Naive thymus-derived CD4-positive, alpha-beta T cell (primary cell): ENCODE data around the gene ACSF3. TPM values are rescaled to one million over a fixed set of nuclear protein-coding genes. Genes with fewer than 3 reads are reported as not detected.

Experiments
- ATAC-seq: fragments of 150-1000 bp; cut with Tn5 transposase; 2 replicates; pipeline ENCODE4 v1.10.0; 2021; ENCODE audit warnings: mild to moderate bottlenecking, moderate library complexity
- CTCF ChIA-PET: fragments of 350-600 bp; sonication (Branson Sonifier 250); formaldehyde crosslinking; loops from one replicate; lab custom pipeline; 2021; ENCODE audit warnings: antibody characterized with exemption; lab: Charles Lee
- POLR2A ChIA-PET: fragments of 350-600 bp; sonication (Branson Sonifier 250); formaldehyde crosslinking; loops from one replicate; lab custom pipeline; 2021; ENCODE audit warnings: antibody characterized with exemption, inconsistent platforms; lab: Charles Lee
- DNase-seq, 9 donors: peaks; one replicate each; pipeline versions ENCODE4 v3.0.0 to v3.0.0-alpha.2; 2020 to 2022; ENCODE audit warnings: mixed read lengths in 1 of 9
- H3K27ac ChIP-seq: one replicate; pipeline ENCODE4 v1.7.0; 2013; ENCODE audit warnings: mild to moderate bottlenecking, low read depth, low read length, moderate library complexity
- H3K27me3 ChIP-seq, 2 donors: one replicate each; pipeline ENCODE4 v1.7.0; 2013; ENCODE audit warnings: low read length in 2 of 2, mild to moderate bottlenecking in 2 of 2, moderate library complexity in 2 of 2; ENCODE audit not compliant: control insufficient read depth in 2 of 2, insufficient read depth in 2 of 2
- H3K36me3 ChIP-seq, 3 experiments: 1 replicate in 2 of 3; 2 replicates in 1 of 3; pipeline ENCODE4 v1.7.0; 2013; ENCODE audit warnings: low read length in 3 of 3, mild to moderate bottlenecking in 3 of 3, moderate library complexity in 1 of 3; ENCODE audit not compliant: insufficient read depth in 3 of 3, control insufficient read depth in 2 of 3
- H3K4me1 ChIP-seq, 2 donors: one replicate each; pipeline ENCODE4 v1.7.0; 2013; ENCODE audit warnings: low read length in 2 of 2, mild to moderate bottlenecking in 2 of 2, moderate library complexity in 1 of 2; ENCODE audit not compliant: control insufficient read depth in 2 of 2, insufficient read depth in 2 of 2
- H3K4me3 ChIP-seq: 2 replicates; pipeline ENCODE4 v1.7.0; 2013; ENCODE audit warnings: mild to moderate bottlenecking, low read length
- H3K9me3 ChIP-seq, 3 experiments: 1 replicate in 2 of 3; 2 replicates in 1 of 3; pipeline ENCODE4 v1.7.0; 2013; ENCODE audit warnings: low read length in 3 of 3; ENCODE audit not compliant: control insufficient read depth in 2 of 3
- H3K27ac Mint-ChIP-seq, 9 donors: one replicate each; pipeline ENCODE4 v1.8.0; 2020 to 2022; ENCODE audit warnings: mixed read lengths in 9 of 9, mild to moderate bottlenecking in 8 of 9, moderate library complexity in 5 of 9, inconsistent platforms in 2 of 9
- H3K27me3 Mint-ChIP-seq, 5 donors: one replicate each; pipeline ENCODE4 v1.8.0; 2021 to 2022; ENCODE audit warnings: mixed read lengths in 5 of 5, mild to moderate bottlenecking in 1 of 5
- H3K36me3 Mint-ChIP-seq, 5 donors: one replicate each; pipeline ENCODE4 v1.8.0; 2020 to 2022; ENCODE audit warnings: mixed read lengths in 5 of 5, mild to moderate bottlenecking in 3 of 5, inconsistent platforms in 1 of 5
- H3K4me1 Mint-ChIP-seq, 7 donors: one replicate each; pipeline ENCODE4 v1.8.0; 2020 to 2022; ENCODE audit warnings: mixed read lengths in 7 of 7, mild to moderate bottlenecking in 3 of 7, inconsistent platforms in 1 of 7
- H3K4me3 Mint-ChIP-seq, 10 donors: one replicate each; pipeline ENCODE4 v1.8.0; 2020 to 2022; ENCODE audit warnings: mild to moderate bottlenecking in 10 of 10, mixed read lengths in 10 of 10, moderate library complexity in 6 of 10, inconsistent platforms in 2 of 10
- H3K9me3 Mint-ChIP-seq, 11 donors: one replicate each; pipeline ENCODE4 v1.8.0; 2020 to 2022; ENCODE audit warnings: mixed read lengths in 11 of 11, mild to moderate bottlenecking in 4 of 11, inconsistent platforms in 1 of 11, moderate library complexity in 1 of 11
- intact Hi-C, 2 donors: fragments of 100-400 bp; cut with micrococcal nuclease; formaldehyde crosslinking; loops; one replicate each; pipeline ENCODE4 v1.15.1; 2023
- polyA plus RNA-seq, 2 donors: library from polyadenylated mRNA; unstranded; fragments of 300-500 nt; fragmentation: Illumina TruSeq; gene quantifications; one replicate each; pipeline ENCODE4 v1.2.3, GENCODE V29; 2021
- total RNA-seq, 6 experiments: library from RNA in 5 of 6; stranded (reverse) in 5 of 6; gene quantifications; 1 replicate in 5 of 6; 2 replicates in 1 of 6; pipeline ENCODE4 v1.2.3 and lab custom pipeline; 2021 to 2026

The ACSF3 gene
- total and polyA plus RNA-seq, 7 experiments from 2014 or later, result 26.2 to 84.1 (median 68.5) TPM

DNA sequence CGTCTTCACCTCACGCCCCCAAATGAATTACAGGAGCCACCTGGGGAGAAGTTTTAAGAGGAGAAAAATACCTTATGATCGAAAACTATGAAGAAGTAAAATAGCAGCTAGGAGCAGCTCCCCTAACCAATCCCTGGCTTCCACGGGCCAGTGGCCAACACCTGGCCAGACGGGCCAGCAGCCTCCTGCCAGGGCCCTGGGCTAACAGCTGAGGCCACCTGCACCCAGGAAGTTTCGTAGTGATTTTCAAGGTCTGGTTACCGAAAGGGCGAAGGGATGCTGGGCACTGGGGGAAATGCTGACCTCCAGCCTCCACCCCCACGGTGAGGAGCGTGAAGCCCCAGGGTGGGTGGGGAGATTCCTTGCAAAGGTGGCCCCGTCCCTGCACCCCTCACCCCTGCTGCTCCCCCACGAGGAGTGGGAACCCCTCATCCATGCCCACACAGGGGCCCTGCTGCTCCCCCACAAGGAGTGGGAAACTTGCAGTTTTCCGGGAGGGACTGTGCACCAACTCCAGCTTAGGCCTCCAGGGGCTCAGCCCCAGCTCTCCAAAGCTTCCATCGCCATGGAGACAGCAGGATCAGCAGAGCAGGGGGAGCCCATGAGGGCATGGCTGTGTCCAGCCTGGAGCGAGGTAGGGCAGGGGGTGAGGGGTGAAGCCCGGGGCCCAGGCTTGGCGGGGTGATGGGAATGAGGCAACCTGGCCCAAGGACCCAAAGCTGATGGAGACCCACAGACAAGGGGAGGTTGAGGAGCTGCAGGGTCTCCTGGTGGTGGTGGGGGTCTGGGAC is 31.9 kb upstream of the ACSF3 start:
- no peaks in the 10 kb centered on the region for H3K9me3 ChIP-seq
- Mint-ChIP-seq H3K4me3 (no peak overlapping the region), H3K36me3 (no peaks in the 10 kb centered on the region), H3K27me3 (no peaks in the 10 kb centered on the region), H3K27ac (no peak overlapping the region), H3K9me3 (no peaks in the 10 kb centered on the region), H3K4me1 (no peaks in the 10 kb centered on the region)
- no peaks in the 10 kb centered on the region for H3K4me1 ChIP-seq
- H3K27me3 ChIP-seq, result no peaks in the 10 kb centered on the region
- intact Hi-C loops, result no loop called here
- ATAC-seq (no peak), DNase-seq (no peak)
- ChIA-PET POLR2A (no interaction called here), CTCF (no interaction called here)
- H3K4me3 ChIP-seq, result no peak overlapping the region
- H3K36me3 ChIP-seq, result no peaks in the 10 kb centered on the region
- no peak overlapping the region for H3K27ac ChIP-seq

GRCh38 chr16:89062389-89063345 is 31.0 kb upstream of the ACSF3 start:
- Mint-ChIP-seq H3K27ac (no peak overlapping the region), H3K36me3 (no peaks in the 10 kb centered on the region), H3K4me3 (no peak overlapping the region), H3K27me3 (no peaks in the 10 kb centered on the region), H3K4me1 (no peaks in the 10 kb centered on the region), H3K9me3 (no peaks in the 10 kb centered on the region)
- intact Hi-C loops, result no loop called here
- Histone ChIP-seq H3K4me1 (no peaks in the 10 kb centered on the region), H3K4me3 (no peak overlapping the region), H3K36me3 (no peaks in the 10 kb centered on the region), H3K27me3 (no peaks in the 10 kb centered on the region), H3K27ac (no peak overlapping the region), H3K9me3 (no peaks in the 10 kb centered on the region)
- POLR2A ChIA-PET, result no interaction called here
- CTCF ChIA-PET, result no interaction called here
- no peak for ATAC-seq
- DNase-seq, result no peak

GRCh38 chr16:89063768-89064320 is 29.8 kb upstream of the ACSF3 start:
- Histone ChIP-seq H3K9me3 (no peaks in the 10 kb centered on the region), H3K4me3 (no peak overlapping the region), H3K27ac (no peak overlapping the region), H3K27me3 (no peaks in the 10 kb centered on the region), H3K4me1 (no peaks in the 10 kb centered on the region), H3K36me3 (no peaks in the 10 kb centered on the region)
- DNase-seq (no peak), ATAC-seq (no peak)
- Mint-ChIP-seq H3K9me3 (no peaks in the 10 kb centered on the region), H3K4me3 (no peak overlapping the region), H3K27ac (no peak overlapping the region), H3K4me1 (no peaks in the 10 kb centered on the region), H3K27me3 (no peaks in the 10 kb centered on the region), H3K36me3 (no peaks in the 10 kb centered on the region)
- POLR2A ChIA-PET, result interaction anchor here (0.7 kb wide), 1 partner anchor 29 kb away, joined by 3 read pairs; no protein-coding TSS in a partner anchor
- intact Hi-C loops, result no loop called here
- CTCF ChIA-PET, result no interaction called here

DNA sequence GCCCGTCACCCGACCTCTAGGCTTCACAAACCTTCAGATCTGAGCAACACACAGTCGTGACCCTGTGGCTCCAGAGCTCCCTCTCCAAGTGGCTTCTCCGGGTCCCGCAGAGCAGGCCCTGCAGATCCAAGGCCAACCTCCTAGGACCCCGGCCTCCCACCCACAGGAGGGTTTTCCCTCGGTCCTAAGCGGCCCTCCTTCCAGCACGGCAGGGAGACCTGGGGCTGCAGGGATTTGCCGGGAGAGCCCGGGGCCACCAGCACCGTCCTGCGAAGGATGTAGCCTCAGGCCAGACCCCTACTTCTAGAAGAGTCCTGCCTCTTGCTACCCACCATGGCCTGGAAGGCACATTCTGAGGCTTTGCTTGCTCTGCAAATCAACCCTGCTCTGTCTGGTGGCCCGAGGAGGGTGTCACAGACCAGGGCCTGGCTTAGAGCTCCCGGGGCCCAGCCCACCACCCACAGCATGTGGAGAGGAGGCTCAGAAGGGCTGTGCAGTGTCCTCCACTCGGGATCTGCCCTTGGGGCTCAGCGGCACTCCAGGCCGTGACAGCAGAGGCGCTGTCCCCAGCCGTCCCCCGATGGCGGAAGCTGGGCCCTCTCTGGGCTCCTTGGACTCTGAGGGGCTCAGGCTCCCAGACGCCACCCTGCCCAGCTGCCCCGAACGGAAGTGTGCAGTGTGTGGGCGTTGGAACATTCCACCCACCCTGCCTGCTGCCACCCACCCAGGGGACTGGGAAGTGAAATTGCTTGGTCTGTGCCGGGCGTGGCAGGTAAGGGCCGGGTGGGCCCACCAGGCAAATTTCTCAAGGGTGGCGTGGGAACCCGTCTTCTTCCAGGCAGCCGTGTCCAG is 28.8 kb upstream of the ACSF3 start:
- no peaks in the 10 kb centered on the region for H3K36me3 Mint-ChIP-seq
- ChIA-PET POLR2A (interaction anchor here (0.7 kb wide), 1 partner anchor 28 kb away, joined by 3 read pairs; no protein-coding TSS in a partner anchor), CTCF (no interaction called here)
- H3K27ac ChIP-seq, result no peak overlapping the region
- H3K27me3 Mint-ChIP-seq, result no peaks in the 10 kb centered on the region
- H3K9me3 ChIP-seq, result no peaks in the 10 kb centered on the region
- no peaks in the 10 kb centered on the region for H3K4me1 Mint-ChIP-seq
- H3K36me3 ChIP-seq, result no peaks in the 10 kb centered on the region
- no peaks in the 10 kb centered on the region for H3K9me3 Mint-ChIP-seq
- H3K27me3 ChIP-seq, result no peaks in the 10 kb centered on the region
- H3K4me3 ChIP-seq, result no peak overlapping the region
- H3K4me1 ChIP-seq, result no peaks in the 10 kb centered on the region
- no peak overlapping the region for H3K4me3 Mint-ChIP-seq
- intact Hi-C loops, result no loop called here
- H3K27ac Mint-ChIP-seq, result no peak overlapping the region
- ATAC-seq (no peak), DNase-seq (no peak)

- no peak overlapping the region for H3K4me3 Mint-ChIP-seq
- no peak for ATAC-seq
Observed at GRCh38 chr16:89065458-89065822, 28.2 kb upstream of the ACSF3 start.

GRCh38 chr16:89066721-89067120 is 26.9 kb upstream of the ACSF3 start:
- ATAC-seq (no peak), DNase-seq (no peak)
- Mint-ChIP-seq H3K4me3 (no peak overlapping the region), H3K36me3 (no peaks in the 10 kb centered on the region), H3K9me3 (no peaks in the 10 kb centered on the region), H3K4me1 (peaks cover 0 to 2% (median 0%) of the 10 kb centered on the region in 7 donors), H3K27me3 (no peaks in the 10 kb centered on the region), H3K27ac (no peak overlapping the region)
- Histone ChIP-seq H3K4me3 (no peak overlapping the region), H3K27me3 (no peaks in the 10 kb centered on the region), H3K9me3 (no peaks in the 10 kb centered on the region), H3K36me3 (no peaks in the 10 kb centered on the region), H3K27ac (no peak overlapping the region), H3K4me1 (no peaks in the 10 kb centered on the region)
- intact Hi-C loops, result no loop called here
- ChIA-PET POLR2A (no interaction called here), CTCF (no interaction called here)

More at GRCh38 chr16:89065458-89065822, 28.2 kb upstream of the ACSF3 start:
- H3K36me3 ChIP-seq, result no peaks in the 10 kb centered on the region
- H3K9me3 ChIP-seq, result no peaks in the 10 kb centered on the region
- CTCF ChIA-PET, result no interaction called here
- no peaks in the 10 kb centered on the region for H3K4me1 Mint-ChIP-seq
- H3K4me1 ChIP-seq, result no peaks in the 10 kb centered on the region
- POLR2A ChIA-PET, result no interaction called here
- H3K27me3 ChIP-seq, result no peaks in the 10 kb centered on the region
- no peak overlapping the region for H3K4me3 ChIP-seq
- no peaks in the 10 kb centered on the region for H3K9me3 Mint-ChIP-seq
- H3K27me3 Mint-ChIP-seq, result no peaks in the 10 kb centered on the region
- intact Hi-C loops, result no loop called here
- H3K36me3 Mint-ChIP-seq, result no peaks in the 10 kb centered on the region
- no peak overlapping the region for H3K27ac ChIP-seq
- H3K27ac Mint-ChIP-seq, result no peak overlapping the region
- DNase-seq, result no peak
